ENCODE data around the gene IGFALS. TPM values are rescaled to one million over a fixed set of nuclear protein-coding genes. Genes with fewer than 3 reads are reported as not detected.

IGFALS gene
- total RNA-seq, 8 experiments from 2014 or later: 0.25 to 1.1 (median 0.68) TPM

DNA sequence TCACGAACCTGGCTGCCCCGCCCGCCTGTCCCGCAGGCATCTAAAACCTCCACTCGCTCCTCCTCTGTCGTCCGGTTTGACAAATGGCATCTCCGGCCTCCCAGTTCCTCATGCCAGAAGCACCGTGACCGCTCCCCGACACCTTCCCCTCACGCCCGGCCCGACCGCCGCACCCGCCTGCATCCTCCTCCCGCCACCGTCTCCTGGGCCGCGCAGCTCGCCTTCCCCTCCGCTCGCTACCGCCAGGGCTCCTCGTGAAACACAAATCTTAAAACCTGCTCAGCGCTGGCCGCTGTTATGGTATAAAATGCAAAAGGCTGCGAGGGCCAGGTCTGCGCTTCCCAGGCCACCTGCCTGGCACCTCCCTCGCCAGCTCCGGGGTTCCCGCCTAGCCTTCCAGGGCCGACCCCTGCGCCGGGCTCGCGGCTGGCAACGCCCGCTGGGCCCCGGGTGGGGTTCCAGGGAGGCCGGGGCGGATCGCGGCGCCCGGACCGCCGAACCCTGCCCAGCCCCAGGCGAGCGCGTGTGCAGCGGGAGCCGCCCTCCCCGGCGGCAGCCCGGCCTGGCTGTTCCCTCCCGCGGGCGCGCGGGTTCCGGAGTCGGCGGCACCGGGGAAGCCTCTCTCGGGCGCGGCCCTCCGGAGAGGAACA is 11.6 kb downstream of the IGFALS start:
- H3K27ac ChIP-seq: peak overlapping the region; percentile 86 to 92
- in situ Hi-C loops (cut with MboI; ENCODE audit: low pct_unique_long_range_greater_than_20kb in 2 of 9, low sequenced_read_pairs in 9 of 9, unreplicated experiment in 9 of 9): no loop called here
- ATAC-seq (replicated peaks in 6 of 8): peak in 3 of 8 experiments; percentile 20 to 36 (median 34)
- WGBS, 10 experiments: 0 to 8% (median 2%) methylated on average over 2 to 5 of the region's 70 CpGs; no CpG with 5 or more reads in 6 of the 10 experiments
- H3K4me1 ChIP-seq (replicated peaks in 1 of 2): peaks cover 15% of the 10 kb centered on the region in 2 donors
- H3K4me3 ChIP-seq: peak overlapping the region; percentile 77 to 98 (median 85)

DNA sequence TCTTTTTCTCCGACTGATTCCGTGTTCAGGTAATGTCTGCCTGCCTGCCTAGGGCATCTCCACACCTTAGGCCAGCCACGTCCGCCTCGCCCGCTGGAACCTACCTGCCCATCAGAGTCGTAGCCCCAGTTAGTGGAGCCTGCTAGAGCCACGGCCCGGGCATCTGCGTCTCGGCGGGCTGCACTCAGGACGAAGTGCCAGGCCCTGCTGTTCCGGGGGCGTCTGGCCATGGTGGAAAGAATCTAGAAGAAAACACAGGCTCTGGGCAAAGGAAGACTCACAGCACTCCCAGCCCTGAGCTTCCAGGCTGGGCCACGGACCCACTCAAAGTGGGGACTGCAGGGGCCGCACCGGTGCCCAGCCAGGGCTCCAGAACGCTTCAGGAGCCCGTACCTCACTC is 12.3 kb downstream of the IGFALS start:
- WGBS, 10 experiments: 24 to 76% (median 65%) methylated on average over 2 to 9 of the region's 20 CpGs; no CpG with 5 or more reads in 4 of the 10 experiments
- no peak for ATAC-seq (replicated peaks in 6 of 8)
- H3K27ac ChIP-seq: peak overlapping the region in 1 of 2 donors; percentile 92

GRCh38 chr16:1780677-1781072 is 12.8 kb downstream of the IGFALS start:
- Histone ChIP-seq H3K4me1 (replicated peaks in 1 of 2) (peaks cover 15% of the 10 kb centered on the region in 2 donors), H3K4me3 (peak overlapping the region in 2 of 5 donors; percentile 85 to 98), H3K27ac (no peak overlapping the region)
- WGBS, 10 experiments: 57 to 100% (median 94%) methylated on average over 1 to 6 of the region's 6 CpGs; no CpG with 5 or more reads in 2 of the 10 experiments
- in situ Hi-C loops (cut with MboI; ENCODE audit: low pct_unique_long_range_greater_than_20kb in 2 of 9, low sequenced_read_pairs in 9 of 9, unreplicated experiment in 9 of 9): no loop called here
- no peak for ATAC-seq (replicated peaks in 6 of 8)

More for the DNA sequence above, 12.3 kb downstream of the IGFALS start:
- in situ Hi-C loops (cut with MboI; ENCODE audit: low pct_unique_long_range_greater_than_20kb in 2 of 9, low sequenced_read_pairs in 9 of 9, unreplicated experiment in 9 of 9): no loop called here
- peaks cover 15% of the 10 kb centered on the region in 2 donors for H3K4me1 ChIP-seq (replicated peaks in 1 of 2)
- peak overlapping the region; percentile 77 to 98 (median 85) for H3K4me3 ChIP-seq

GRCh38 chr16:1779741-1780676 is 13.5 kb downstream of the IGFALS start:
- Histone ChIP-seq H3K4me1 (replicated peaks in 1 of 2) (peaks cover 15% of the 10 kb centered on the region in 2 donors), H3K27ac (no peak overlapping the region), H3K4me3 (no peak overlapping the region)
- in situ Hi-C loops (cut with MboI; ENCODE audit: low pct_unique_long_range_greater_than_20kb in 2 of 9, low sequenced_read_pairs in 9 of 9, unreplicated experiment in 9 of 9): no loop called here
- WGBS, 10 experiments: 40 to 100% (median 85%) methylated on average over 1 to 3 of the region's 27 CpGs; no CpG with 5 or more reads in 2 of the 10 experiments
- no peak for ATAC-seq (replicated peaks in 6 of 8)

DNA sequence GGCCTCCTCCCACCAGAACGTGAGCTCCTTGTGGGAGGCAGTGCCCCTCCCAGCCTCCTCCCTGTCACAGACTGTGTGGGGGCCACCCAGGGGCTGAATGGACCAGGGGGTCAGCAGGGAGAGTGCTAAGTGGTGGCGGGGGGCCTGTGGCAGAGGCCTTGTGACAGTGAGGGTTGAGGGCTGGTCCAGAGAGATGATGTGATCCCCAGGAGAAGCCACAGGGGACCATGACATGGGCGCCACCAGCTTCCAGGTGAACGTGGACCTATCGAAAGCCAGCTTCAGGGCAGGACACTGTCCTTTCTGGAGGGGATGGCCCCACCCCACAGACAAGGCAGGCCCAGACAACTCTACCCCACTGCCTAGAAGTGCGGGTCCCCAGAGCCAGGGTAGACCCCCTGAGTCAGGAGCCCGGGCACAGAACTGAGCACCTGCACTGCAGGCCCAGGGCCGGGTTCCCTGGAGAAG is 14.2 kb downstream of the IGFALS start:
- Histone ChIP-seq H3K27ac (no peak overlapping the region), H3K4me1 (replicated peaks in 1 of 2) (peaks cover 20 to 21% of the 10 kb centered on the region in 2 donors), H3K4me3 (no peak overlapping the region)
- no peak for ATAC-seq (replicated peaks in 6 of 8)
- 40 to 87% (median 50%) methylated on average over 1 to 4 of the region's 8 CpGs; no CpG with 5 or more reads in 6 of the 10 experiments for WGBS, 10 experiments
- in situ Hi-C loops (cut with MboI; ENCODE audit: low pct_unique_long_range_greater_than_20kb in 2 of 9, low sequenced_read_pairs in 9 of 9, unreplicated experiment in 9 of 9): no loop called here

DNA sequence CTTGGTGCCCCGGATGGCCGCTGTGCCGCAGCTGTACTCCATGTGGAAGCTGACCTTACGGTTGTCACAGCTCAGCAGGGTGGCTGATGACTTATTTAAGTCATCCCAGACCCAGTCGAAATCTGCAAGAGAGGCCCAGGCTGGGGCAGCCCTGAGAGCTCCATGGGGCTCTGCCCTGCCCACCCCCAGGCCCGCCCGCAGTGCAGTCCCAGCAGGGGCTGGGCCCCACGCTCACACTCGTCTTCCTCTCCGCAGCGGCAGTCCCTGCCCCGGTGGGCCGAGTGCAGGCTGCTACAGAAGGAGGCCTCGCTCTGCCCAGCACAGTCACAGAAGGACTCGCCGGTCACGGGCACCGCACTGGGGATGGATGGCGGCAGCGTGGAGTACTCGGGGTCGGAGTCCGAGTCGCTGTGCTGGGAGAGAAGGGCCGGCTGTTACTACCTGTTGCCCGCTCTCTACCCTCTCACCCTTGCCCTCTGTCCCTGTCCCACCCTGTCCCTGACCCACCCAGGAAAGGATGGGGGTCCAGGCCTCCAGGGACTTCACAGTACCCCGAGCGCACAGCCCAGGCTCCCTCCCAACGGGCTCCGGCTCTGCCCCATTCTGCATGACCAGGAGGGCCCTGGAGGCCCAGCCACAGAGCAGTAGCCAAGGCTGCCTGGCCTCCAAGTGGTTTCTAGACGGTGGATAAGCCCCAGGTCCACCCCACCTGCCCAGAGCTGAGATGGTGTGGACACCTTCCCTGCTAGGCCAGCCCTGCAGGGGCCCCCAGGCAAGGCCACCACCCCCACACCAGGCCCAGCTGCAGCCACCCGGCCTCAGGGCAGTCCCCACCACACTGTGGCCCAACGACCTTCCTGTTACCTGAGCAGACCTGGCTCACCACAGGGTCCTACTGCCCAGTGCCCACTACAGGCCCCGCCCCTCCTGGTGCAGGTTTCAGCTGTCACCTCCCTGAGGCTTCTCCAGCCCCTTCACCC is 15.0 kb downstream of the IGFALS start:
- Histone ChIP-seq H3K4me3 (no peak overlapping the region), H3K27ac (no peak overlapping the region), H3K4me1 (replicated peaks in 1 of 2) (peaks cover 18% of the 10 kb centered on the region in 2 donors)
- no peak for ATAC-seq (replicated peaks in 6 of 8)
- in situ Hi-C loops (cut with MboI; ENCODE audit: low pct_unique_long_range_greater_than_20kb in 2 of 9, low sequenced_read_pairs in 9 of 9, unreplicated experiment in 9 of 9): no loop called here
- 0 to 100% (median 76%) methylated on average over 1 to 12 of the region's 34 CpGs; no CpG with 5 or more reads in 4 of the 10 experiments for WGBS, 10 experiments

DNA sequence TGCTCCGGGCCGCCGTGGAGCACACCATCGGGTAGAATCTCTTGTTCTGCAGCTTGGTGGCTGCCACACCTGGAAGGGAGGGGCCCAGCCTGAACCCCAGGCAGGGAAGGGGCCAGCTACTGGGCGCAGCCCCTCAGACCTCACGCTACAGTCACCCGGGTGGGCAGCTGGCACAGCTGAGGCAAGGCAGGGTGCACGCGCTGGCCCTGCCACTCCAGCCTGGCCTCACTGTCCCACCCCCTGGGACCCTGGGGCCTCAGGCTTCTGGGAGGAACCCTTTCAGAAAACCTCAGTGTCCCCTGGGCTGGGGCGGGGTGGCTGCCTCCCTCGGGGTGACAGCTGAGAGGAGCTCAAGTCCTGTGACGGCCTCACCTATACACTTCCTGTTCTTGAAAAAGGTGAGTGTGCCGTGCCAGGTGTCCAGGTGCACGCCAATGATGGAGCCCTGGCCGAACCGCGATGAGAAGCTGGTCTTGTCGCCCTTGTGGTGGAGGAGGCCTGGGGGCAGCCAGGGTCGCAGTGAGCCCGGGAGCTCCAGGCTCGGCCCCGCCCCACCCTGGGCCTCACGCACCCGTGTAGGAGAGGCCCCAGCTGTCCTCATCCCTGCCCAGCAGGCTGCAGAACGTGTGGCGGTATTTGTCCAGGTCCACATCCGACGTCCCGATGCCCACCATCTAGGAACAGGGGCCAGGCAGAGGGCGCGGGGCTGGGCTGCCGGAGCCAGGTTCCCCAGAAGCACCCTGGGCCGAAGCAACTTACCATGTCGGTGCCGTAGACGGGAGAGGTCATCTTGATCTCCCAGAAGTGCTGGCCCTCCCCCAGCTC is 15.9 kb downstream of the IGFALS start:
- no peak overlapping the region for H3K27ac ChIP-seq
- in situ Hi-C loops (cut with MboI; ENCODE audit: low pct_unique_long_range_greater_than_20kb in 2 of 9, low sequenced_read_pairs in 9 of 9, unreplicated experiment in 9 of 9): no loop called here
- H3K4me3 ChIP-seq: no peak overlapping the region
- peaks cover 18% of the 10 kb centered on the region in 2 donors for H3K4me1 ChIP-seq (replicated peaks in 1 of 2)
- 60 to 100% (median 82%) methylated on average over 1 to 8 of the region's 36 CpGs; no CpG with 5 or more reads in 5 of the 10 experiments for WGBS, 10 experiments
- no peak for ATAC-seq (replicated peaks in 6 of 8)

DNA sequence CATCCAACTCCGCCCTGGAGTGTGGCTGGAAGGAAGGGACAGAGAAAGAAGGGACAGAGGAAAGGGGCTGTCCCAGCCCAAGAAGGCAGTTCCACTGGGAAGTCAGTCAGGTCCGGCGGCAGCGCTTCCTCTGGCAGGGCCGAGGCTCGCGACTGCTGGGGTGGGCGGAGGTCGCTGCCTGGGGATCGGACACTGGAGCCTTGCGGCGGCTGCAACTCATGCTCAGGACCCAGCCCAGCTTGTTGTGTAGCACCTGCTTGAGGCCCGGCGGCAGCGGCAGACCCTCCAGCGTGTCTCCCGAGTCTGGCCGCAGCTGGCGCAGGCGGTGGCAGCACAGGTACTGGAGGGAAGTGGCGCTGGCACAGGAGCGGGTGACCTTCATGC is 16.5 kb downstream of the IGFALS start:
- H3K4me3 ChIP-seq: no peak overlapping the region
- ATAC-seq (replicated peaks in 6 of 8): no peak
- peaks cover 18% of the 10 kb centered on the region in 2 donors for H3K4me1 ChIP-seq (replicated peaks in 1 of 2)
- H3K27ac ChIP-seq: no peak overlapping the region
- 90 to 100% (median 94%) methylated on average over 1 to 9 of the region's 22 CpGs; no CpG with 5 or more reads in 7 of the 10 experiments for WGBS, 10 experiments
- in situ Hi-C loops (cut with MboI; ENCODE audit: low pct_unique_long_range_greater_than_20kb in 2 of 9, low sequenced_read_pairs in 9 of 9, unreplicated experiment in 9 of 9): no loop called here

GRCh38 chr16:1776672-1776955 is 16.9 kb downstream of the IGFALS start:
- ATAC-seq (replicated peaks in 6 of 8): no peak
- no peak overlapping the region for H3K4me3 ChIP-seq
- H3K4me1 ChIP-seq (replicated peaks in 1 of 2): peaks cover 18% of the 10 kb centered on the region in 2 donors
- no peak overlapping the region for H3K27ac ChIP-seq
- in situ Hi-C loops (cut with MboI; ENCODE audit: low pct_unique_long_range_greater_than_20kb in 2 of 9, low sequenced_read_pairs in 9 of 9, unreplicated experiment in 9 of 9): no loop called here
- 64 to 100% (median 88%) methylated on average over 2 to 4 of the region's 13 CpGs; no CpG with 5 or more reads in 6 of the 10 experiments for WGBS, 10 experiments

- Histone ChIP-seq H3K4me3 (no peak overlapping the region), H3K4me1 (replicated peaks in 1 of 2) (peaks cover 13 to 14% of the 10 kb centered on the region in 2 donors), H3K27ac (no peak overlapping the region)
- no peak for ATAC-seq (replicated peaks in 6 of 8)
- 86 to 100% (median 96%) methylated on average over 1 to 7 of the region's 28 CpGs; no CpG with 5 or more reads in 6 of the 10 experiments for WGBS, 10 experiments
- in situ Hi-C loops (cut with MboI; ENCODE audit: low pct_unique_long_range_greater_than_20kb in 2 of 9, low sequenced_read_pairs in 9 of 9, unreplicated experiment in 9 of 9): no loop called here
Measured at GRCh38 chr16:1775846-1776671, 17.4 kb downstream of the IGFALS start.
